CD4-positive, alpha-beta T cell treated with Interleukin-17A for 1 hour (primary cell): ENCODE results near the gene TAF1D.
A peak's percentile ranks its signal among the peaks of the same experiment; 100 is the strongest.

Source experiments
- DNase-seq: peaks from one replicate; pipeline ENCODE4 v3.0.0-alpha.2; 2020

The TAF1D gene

GRCh38 chr11:93718057-93718563 is 23.2 kb downstream of the TAF1D start:
- DNase-seq: peak; percentile 50

- DNase-seq: no peak
Observed at GRCh38 chr11:93717501-93717900, 23.8 kb downstream of the TAF1D start.

GRCh38 chr11:93715797-93716396 is 25.4 kb downstream of the TAF1D start:
- no peak for DNase-seq

GRCh38 chr11:93712678-93713077 is 28.6 kb downstream of the TAF1D start:
- DNase-seq: no peak

GRCh38 chr11:93710239-93710638 is 31.1 kb downstream of the TAF1D start:
- DNase-seq: no peak

GRCh38 chr11:93704237-93704636 is 37.1 kb downstream of the TAF1D start:
- DNase-seq: no peak

GRCh38 chr11:93700830-93701229 is 40.5 kb downstream of the TAF1D start:
- DNase-seq: no peak

GRCh38 chr11:93697611-93698010 is 43.7 kb downstream of the TAF1D start:
- no peak for DNase-seq

GRCh38 chr11:93694557-93694956 is 46.7 kb downstream of the TAF1D start:
- no peak for DNase-seq

- no peak for DNase-seq
Observed at GRCh38 chr11:93694109-93694508, 47.2 kb downstream of the TAF1D start.

GRCh38 chr11:93689240-93689639 is 52.1 kb downstream of the TAF1D start:
- DNase-seq: no peak

- no peak for DNase-seq
Observed at GRCh38 chr11:93686812-93687211, 54.5 kb downstream of the TAF1D start.

GRCh38 chr11:93686226-93686625 is 55.1 kb downstream of the TAF1D start:
- DNase-seq: no peak
